HT1080 (cell line): Measurements from ENCODE around the gene PBRM1. TPM values are rescaled to one million over a fixed set of nuclear protein-coding genes. Genes with fewer than 3 reads are reported as not detected.

Source experiments
- DNase-seq: peaks from one replicate; pipeline ENCODE4 v3.0.0-alpha.2; 2015; ENCODE audit warnings: low read depth
- total RNA-seq: library from RNA; depleted of rRNA; stranded (reverse); fragments of >200 nt; shearing (Covaris generic); gene quantifications from 2 replicates; pipeline ENCODE4 v1.2.3, GENCODE V29; 2014

The PBRM1 gene
- total RNA-seq, 1 experiment from 2014 or later = 40.8 TPM

- DNase-seq = peak; percentile 100
Observed at GRCh38 chr3:52670621-52671521, 14.8 kb downstream of the PBRM1 start.

- no peak for DNase-seq
Observed at GRCh38 chr3:52663098-52663497, 22.6 kb downstream of the PBRM1 start.

- DNase-seq = no peak
Observed at GRCh38 chr3:52660046-52660445, 25.7 kb downstream of the PBRM1 start.

GRCh38 chr3:52655895-52656294, 29.8 kb downstream of the PBRM1 start:
- DNase-seq = no peak

GRCh38 chr3:52651592-52651991, 34.1 kb downstream of the PBRM1 start:
- DNase-seq = no peak

- DNase-seq = no peak
Observed at GRCh38 chr3:52650439-52650838, 35.3 kb downstream of the PBRM1 start.

GRCh38 chr3:52649461-52650210, 36.1 kb downstream of the PBRM1 start:
- DNase-seq = peak; percentile 25

- no peak for DNase-seq
Observed at GRCh38 chr3:52645549-52645948, 40.2 kb downstream of the PBRM1 start.

- DNase-seq = peak; percentile 36
Observed at GRCh38 chr3:52636673-52637072, 49.0 kb downstream of the PBRM1 start.

- DNase-seq = peak; percentile 70
Observed at GRCh38 chr3:52633786-52634185, 51.9 kb downstream of the PBRM1 start.

- no peak for DNase-seq
Observed at GRCh38 chr3:52625041-52625440, 60.7 kb downstream of the PBRM1 start.

GRCh38 chr3:52623234-52623792, 62.4 kb downstream of the PBRM1 start:
- no peak for DNase-seq

- no peak for DNase-seq
Observed at GRCh38 chr3:52620580-52620979, 65.1 kb downstream of the PBRM1 start.

GRCh38 chr3:52615166-52615565, 70.5 kb downstream of the PBRM1 start:
- no peak for DNase-seq

- DNase-seq = peak; percentile 47
Observed at GRCh38 chr3:52614689-52615088, 71.0 kb downstream of the PBRM1 start.

- DNase-seq = no peak
Observed at GRCh38 chr3:52609316-52609815, 76.3 kb downstream of the PBRM1 start.

GRCh38 chr3:52608337-52608736, 77.4 kb downstream of the PBRM1 start:
- no peak for DNase-seq

GRCh38 chr3:52606373-52607085, 79.2 kb downstream of the PBRM1 start:
- DNase-seq = peak; percentile 53

- no peak for DNase-seq
Observed at GRCh38 chr3:52600258-52600657, 85.5 kb downstream of the PBRM1 start.

- no peak for DNase-seq
Observed at GRCh38 chr3:52596658-52597265, 89.0 kb downstream of the PBRM1 start.

GRCh38 chr3:52593103-52593502, 92.6 kb downstream of the PBRM1 start:
- DNase-seq = no peak
